Uterus (tissue), 2 donors: ENCODE measurements around the gene IYD.

Experiments
- POLR2A ChIP-seq, 2 donors: fragments of 450-650 bp; IDR thresholded peaks; one replicate each; pipeline ENCODE4 v1.6.1; 2016; ENCODE audit warnings: antibody characterized with exemption in 2 of 2, mild to moderate bottlenecking in 1 of 2, moderate library complexity in 1 of 2
- TF ChIP-seq, protein P1 (sequence below), 4 experiments: fragments of 200-600 bp in 2 of 4; fragments of 450-650 bp in 2 of 4; sonication (generic) in 2 of 4; IDR thresholded peaks; one replicate each; pipeline ENCODE4 v1.5.1; 2016 to 2019; ENCODE audit warnings: antibody characterized with exemption in 4 of 4, mild to moderate bottlenecking in 2 of 4, moderate library complexity in 1 of 4

- TF ChIP-seq, protein P1, sequence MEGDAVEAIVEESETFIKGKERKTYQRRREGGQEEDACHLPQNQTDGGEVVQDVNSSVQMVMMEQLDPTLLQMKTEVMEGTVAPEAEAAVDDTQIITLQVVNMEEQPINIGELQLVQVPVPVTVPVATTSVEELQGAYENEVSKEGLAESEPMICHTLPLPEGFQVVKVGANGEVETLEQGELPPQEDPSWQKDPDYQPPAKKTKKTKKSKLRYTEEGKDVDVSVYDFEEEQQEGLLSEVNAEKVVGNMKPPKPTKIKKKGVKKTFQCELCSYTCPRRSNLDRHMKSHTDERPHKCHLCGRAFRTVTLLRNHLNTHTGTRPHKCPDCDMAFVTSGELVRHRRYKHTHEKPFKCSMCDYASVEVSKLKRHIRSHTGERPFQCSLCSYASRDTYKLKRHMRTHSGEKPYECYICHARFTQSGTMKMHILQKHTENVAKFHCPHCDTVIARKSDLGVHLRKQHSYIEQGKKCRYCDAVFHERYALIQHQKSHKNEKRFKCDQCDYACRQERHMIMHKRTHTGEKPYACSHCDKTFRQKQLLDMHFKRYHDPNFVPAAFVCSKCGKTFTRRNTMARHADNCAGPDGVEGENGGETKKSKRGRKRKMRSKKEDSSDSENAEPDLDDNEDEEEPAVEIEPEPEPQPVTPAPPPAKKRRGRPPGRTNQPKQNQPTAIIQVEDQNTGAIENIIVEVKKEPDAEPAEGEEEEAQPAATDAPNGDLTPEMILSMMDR (IDR thresholded peaks at IDR 0.05) = no peak
- TF ChIP-seq POLR2A (IDR thresholded peaks at IDR 0.05) = no peak
Measured at GRCh38 chr6:150369408-150369807, 596 bp downstream of the IYD start.
